Caki2 (cell line): ENCODE results near the gene DSTYK. TPM values are rescaled to one million over a fixed set of nuclear protein-coding genes. Genes with fewer than 3 reads are reported as not detected.
"Not testable (repeated sequence)": the region's sequence is repeated elsewhere in the genome, so short reads cannot be mapped to it uniquely, and the experiment has no call there.

Experiments
- DNase-seq: peaks from one replicate; pipeline ENCODE4 v3.0.0-alpha.2; 2015; ENCODE audit warnings: low read depth
- in situ Hi-C: cut with HindIII; loops from 2 replicates; pipeline ENCODE4 v1.10.0; 2016; ENCODE audit warnings: low sequenced_read_pairs, low pct_unique_long_range_greater_than_20kb, mixed read lengths
- total RNA-seq: library from RNA; depleted of rRNA; stranded (reverse); fragments of >200 nt; shearing (Covaris generic); gene quantifications from 2 replicates; pipeline ENCODE4 v1.2.3, GENCODE V29; 2014; ENCODE audit warnings: low replicate concordance

DSTYK gene
- total RNA-seq, 1 experiment from 2014 or later = 7.2 TPM

DNA sequence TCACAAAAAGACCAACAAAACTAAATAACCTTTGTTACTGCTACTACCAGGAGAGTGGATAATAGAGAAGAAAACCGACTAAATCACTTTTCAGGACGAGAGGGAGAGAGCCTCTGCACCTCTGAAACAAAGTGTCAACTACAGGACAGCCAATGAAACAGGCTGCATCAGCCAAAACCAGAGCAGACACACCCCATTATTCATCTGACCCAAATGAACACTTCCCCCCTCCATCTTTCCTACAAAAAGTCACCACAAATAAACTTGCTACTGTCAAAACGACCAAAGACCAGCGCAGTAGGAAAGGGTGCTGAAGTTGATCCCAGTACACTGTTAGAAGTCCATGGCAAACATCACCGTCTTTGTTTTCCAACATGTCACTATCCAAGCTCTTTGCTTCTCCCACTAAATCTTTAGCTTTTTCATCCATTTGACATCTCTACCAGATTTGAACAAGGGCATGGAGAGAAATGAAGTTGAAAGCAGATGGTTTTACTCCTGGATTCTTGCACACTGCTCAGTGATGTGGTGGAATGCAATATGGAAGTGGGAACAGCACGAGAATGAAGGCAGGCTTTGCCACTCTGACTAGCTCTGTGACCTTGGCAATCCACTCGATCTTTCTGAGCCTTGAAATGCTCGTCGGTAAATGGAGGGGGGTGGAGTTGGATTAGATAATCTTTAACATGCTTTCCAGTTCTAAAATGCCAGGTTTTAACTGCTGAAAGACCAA, 20.5 kb downstream of the DSTYK start:
- peak; percentile 46 for DNase-seq
- in situ Hi-C loops = no loop called here

DNA sequence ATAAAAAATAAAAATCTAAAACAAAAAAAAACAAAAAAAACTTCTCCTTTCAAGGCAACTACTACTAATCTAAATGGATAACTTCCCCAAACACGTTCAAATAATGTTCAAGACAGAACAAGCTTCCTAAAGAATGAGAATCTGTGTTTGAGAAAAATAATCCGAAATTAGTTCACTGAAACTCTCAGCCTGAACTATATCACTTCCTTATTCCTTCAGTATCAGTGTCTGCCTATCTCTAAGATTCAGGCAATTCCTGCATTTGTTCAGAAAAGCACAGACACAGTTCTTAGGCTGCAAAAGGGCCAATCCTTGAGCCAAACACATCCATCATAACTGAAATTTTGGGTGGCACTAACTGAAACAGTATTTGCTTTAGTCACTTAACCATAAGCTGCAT, 22.4 kb downstream of the DSTYK start:
- in situ Hi-C loops = no loop called here
- DNase-seq = no peak

DNA sequence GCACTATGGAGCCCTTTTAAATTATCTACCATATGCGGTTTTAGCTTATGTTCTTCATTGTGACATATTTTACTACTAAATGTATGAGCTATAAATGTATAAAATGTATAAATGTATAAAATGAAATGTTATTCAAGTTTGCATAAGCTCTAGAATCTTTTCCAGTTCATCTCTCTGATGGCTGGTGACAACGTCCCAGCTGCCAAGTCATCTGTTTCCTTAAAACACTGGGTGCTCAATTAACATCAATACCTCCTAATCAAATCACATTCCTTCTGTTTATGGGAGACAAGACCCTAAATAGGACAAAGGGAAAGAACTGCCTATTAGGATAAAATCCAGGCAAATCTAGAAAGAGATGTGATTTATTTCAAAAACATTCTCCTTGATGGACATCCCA, 22.9 kb downstream of the DSTYK start:
- DNase-seq = no peak
- in situ Hi-C loops = no loop called here

DNA sequence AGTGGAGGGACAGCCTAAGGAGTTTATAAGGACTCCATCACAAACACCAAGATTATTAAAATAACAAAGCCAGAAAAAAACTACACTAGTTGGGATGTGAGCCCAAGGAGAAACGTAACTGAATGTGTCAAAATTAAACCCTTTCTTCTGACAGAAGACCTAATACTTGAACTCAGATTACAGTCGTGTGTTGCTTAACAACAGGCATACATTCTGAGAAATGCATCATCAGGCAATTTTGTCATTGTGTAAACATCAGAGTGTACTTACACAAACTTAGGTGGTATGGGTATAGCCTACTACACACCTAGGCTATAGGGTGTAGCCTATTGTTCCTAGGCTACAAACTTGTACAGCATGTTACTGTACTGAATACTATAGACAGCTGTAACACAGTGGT, 23.4 kb downstream of the DSTYK start:
- no peak for DNase-seq
- in situ Hi-C loops = no loop called here

DNA sequence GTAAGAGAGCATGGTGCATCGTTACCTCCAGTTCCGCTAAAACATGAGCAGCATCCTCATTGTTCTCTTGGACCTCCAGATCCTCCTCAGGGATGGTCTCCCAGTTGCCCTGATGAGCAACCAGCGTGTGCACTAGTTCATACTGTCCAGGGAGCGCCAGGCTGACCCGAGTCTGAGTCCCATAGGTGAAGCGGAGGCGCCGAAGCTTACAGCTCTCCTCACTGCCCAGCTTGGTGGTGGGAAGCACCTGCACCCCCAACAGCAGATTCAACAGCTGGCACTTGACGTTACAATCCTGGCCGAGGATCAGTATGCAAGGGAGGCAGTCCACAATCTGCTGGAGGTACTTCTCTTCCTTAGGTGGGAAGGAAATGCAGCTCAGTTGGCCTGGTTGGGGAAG, 24.1 kb downstream of the DSTYK start:
- in situ Hi-C loops = no loop called here
- DNase-seq = no peak

DNA sequence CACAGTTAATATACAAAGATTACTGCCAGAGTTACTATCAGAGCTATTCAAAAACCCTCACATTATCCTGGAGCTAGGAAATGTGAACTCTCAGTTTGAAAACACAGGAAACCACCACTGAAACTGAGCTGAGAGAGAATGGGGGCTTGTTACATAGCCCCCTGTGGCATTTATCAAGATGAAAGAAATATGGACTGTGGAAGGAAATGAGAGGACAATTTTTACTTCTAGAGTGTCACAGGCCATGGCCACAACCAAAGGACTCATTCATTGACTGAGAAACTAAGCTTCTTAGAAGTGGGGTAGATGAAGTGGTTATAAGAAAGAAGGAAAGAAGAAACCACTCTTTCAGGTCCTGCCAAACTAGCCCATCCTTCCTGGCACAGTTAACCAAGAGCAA, 25.3 kb downstream of the DSTYK start:
- DNase-seq = no peak
- in situ Hi-C loops = no loop called here

DNA sequence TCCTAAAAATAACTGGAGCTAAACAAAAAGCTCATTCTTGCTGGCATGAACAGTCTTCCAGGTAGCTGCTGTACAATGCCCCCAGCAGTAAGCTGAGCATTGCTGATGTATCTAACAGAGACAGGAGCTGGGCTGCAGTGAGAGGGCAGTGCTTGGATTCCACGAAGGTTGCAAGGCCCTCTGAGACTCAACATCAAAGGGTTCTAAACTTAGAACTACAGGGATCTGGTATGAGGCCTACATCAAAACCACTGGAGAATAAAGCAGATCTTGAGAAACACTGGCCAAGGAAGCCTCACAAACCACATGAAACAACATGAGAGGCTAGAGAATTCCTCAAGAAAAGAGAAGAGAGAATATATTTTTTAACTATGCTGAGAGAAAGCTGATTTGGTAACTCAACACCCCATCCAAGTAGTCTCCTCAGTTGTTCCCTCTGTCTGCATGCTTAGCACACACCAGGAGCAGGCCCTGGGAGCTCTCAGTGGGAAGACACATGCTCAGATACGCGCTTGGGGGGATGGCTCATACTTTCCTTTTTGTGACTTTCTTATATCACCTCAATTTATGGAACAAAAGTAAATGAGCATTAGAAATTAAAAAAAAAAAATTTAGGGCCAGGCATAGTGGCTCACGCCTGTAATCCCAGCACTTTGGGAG, 27.7 kb downstream of the DSTYK start:
- no peak for DNase-seq
- in situ Hi-C loops = no loop called here

DNA sequence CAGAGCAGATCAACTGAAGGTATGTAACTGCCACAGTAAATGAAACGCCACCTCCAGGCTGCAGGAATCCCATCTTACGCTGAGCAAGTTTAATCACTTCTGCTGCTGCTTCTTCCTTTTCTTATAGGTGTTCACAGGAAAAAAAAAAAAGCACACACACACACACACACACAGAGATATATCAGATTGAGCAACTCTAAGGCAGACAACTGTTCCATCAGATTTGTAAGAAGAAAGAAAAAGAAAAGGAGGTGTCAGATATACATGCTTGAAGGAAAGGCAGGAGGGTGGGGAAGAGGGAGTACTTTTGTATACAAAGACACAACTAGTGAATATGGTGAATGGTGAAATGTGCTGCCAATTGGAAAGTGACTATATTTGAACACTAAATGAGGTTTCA, 28.6 kb downstream of the DSTYK start:
- no peak for DNase-seq
- in situ Hi-C loops = no loop called here

DNA sequence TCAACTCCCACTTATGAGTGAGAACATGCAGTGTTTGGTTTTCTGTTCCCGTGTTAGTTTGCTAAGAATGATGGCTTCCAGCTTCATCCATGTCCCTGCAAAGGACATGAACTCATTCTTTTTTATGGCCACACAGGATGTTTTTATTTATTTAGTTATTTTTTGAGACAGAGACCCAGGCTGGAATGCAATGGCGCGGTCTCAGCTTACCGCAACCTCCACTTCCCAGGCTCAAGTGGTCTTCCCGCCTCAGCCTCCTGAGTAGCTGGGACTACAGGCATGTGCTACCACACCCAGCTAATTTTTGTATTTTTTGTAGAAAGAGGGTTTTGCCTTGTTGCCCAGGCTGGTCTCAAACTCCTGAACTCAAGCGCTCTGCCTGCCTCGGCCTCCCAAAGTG, 31.2 kb downstream of the DSTYK start:
- DNase-seq, in situ Hi-C loops: not testable (repeated sequence)

DNA sequence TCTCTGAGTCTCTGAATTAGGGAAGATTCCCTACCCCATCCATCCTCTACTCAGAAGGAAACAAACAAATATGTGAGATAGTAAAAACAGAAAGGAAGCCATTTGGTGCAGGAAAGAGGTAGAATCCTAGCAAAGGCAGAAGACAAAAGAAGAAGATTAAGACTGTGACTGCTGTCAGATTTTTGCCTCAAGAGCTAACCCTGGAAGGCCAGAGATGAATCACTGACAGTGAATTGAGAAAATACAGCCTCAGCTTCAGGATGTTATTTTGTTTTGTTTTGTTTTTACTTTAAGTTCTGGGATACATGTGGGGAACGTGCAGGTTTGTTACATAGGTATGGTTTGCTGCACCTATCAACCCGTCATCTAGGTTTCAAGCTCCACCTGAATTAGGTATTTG, 31.7 kb downstream of the DSTYK start:
- DNase-seq = no peak
- in situ Hi-C loops = no loop called here

DNA sequence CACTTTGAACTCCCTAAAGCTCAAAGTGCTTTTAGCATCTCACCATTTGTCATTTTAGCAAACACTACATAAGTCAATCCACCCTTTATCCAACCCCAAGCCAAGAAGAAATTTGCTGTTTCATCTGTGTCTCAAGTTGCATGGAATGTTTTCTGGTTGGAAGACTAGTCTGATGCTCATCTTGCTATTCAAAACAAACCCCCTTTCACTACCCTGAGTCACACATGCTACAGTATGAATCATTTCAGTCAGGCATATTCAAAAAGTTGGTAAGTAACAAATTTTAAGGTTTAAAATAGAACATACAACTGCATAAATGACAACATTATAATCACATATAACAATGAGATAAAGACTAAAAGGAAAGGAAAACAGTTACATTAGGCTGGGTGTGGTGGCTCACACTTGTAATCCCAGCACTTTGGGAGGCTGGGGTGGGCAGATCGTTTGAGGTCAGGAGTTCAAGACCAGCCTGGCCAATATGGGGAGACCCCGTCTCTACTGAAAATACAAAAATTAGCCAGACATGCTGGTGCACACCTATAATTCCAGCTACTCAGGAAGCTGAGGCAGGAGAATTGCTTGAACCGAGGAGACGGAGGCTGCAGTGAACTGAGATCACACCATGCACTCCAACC, 38.7 kb downstream of the DSTYK start:
- in situ Hi-C loops = no loop called here
- DNase-seq = peak; percentile 91

DNA sequence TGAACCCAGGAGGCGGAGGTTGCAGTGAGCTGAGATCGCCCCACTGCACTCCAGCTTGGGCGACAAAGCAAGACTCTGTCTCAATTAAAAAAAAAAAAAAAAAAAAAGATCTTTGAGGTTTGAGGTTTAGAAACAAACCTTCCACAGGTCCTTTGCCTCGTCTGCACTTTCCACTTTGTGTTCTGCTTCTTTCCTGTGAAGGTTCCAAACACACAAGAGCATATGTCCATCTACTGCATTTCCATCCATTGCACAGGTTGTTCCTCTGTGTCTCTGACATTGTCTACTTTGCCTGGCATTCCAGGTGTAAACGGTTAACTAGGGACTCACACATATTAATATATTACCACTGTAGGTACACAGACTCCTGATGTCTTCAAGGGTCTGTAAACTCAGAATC, 40.1 kb downstream of the DSTYK start:
- in situ Hi-C loops = no loop called here
- no peak for DNase-seq

DNA sequence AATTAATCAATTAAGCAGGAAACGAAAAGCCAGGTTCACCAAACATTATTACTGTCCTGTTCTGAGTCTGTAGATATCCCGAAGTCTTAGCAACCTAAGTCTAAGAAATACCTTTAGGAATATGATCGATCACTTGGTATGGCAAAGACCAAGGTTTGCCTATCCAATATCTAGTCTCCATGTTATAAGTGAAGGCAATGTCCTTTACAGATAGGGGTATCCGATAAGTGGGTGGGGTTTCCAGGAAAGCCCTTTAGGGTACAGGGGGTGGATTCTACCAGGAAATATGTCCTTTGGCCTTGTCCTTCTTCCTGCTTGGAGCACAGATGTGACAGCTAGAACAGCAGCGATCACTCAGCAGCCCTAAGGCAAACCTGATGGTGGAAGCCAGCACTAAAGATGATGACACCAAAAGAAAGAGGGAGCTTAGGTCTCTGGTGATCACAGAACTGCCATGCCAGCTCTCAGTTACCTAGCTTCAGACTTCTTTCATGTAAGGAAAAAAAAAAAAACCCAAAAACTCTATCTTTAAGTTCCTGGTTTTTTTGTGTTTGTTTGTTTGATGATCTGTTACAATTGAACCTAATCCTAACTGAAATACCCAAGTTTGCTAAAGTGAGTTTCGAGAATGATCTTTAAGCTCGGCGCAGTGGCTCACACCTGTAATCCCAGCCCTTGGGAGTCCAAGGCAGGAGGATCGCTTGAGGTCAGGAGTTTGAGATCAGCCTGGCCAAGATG, 40.8 kb downstream of the DSTYK start:
- no peak for DNase-seq
- in situ Hi-C loops = no loop called here

DNA sequence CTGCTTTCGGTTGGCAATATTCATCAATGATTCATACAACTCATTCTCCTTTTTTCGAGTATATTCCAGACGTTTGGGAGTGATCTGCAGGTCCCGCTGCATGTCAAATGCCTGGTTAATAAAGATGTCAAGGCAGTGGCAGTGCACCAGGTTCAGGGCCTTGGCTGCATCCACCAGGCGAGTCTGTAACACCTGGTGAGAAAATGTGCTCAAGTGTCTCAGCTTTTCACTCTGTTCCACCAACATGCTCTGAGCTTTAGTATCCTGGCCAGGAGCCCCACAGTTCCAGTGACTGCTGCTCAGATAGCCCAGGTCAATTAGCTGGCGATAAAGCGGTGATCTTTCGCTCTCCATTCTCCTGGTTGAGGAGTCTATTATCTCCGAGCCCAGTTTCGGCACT, 42.3 kb downstream of the DSTYK start:
- DNase-seq = no peak
- in situ Hi-C loops = no loop called here

DNA sequence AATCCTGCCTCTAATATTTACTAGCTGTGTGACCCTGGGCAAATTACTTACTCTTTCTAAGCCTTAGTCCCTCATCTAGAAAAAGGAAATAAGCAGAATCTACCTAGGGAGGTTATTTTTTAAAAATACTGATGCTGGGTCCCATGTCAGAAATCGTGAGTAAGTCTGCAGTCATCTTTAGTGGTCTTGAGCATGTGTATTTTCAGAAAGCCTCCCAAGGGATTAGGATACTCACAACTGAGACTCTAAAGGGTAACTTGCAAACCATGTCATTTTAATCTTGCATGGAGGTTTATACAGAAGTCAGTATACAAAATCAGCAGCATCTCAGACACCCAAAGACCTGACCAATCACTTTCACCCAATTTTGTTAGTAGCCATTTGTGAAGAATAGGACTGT, 43.2 kb downstream of the DSTYK start:
- in situ Hi-C loops = no loop called here
- DNase-seq = no peak

DNA sequence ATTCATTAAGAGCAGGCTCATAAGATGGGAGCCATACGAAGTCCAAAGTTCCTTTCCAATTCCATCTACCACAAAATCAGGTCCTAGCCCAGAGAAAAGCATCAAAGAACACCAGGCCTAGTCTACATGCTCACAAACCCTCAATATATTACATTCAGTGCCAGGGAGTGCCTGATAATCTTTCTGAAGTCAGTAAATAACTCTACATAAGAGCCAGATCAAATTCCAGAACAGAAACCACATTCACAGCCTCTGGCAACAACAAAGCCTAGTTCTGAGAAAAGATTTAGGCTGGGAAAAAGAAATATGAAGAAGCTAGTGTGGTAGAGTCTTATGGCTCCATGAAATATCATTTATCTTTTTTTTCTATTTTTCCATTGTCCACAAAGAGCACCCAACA, 49.2 kb downstream of the DSTYK start:
- no peak for DNase-seq
- in situ Hi-C loops = no loop called here

DNA sequence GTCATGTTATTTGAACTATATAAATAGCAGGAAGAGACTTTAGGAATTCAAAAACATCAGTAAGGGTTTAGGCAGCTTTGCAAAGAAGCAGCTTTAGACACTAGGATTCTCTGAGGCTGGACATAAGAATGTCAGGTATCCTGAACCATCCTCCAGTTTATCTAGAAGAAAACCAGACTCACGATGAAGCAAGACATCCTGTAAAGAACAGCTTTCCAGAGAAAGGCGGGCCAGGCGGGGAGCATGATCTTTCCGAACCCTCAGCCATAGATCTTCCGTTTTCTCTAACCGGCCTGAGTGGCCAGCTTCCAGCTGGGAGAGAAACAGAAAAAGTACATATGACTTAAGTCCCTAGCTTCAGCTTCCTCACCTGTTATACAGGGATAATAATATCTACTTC, 50.4 kb downstream of the DSTYK start:
- in situ Hi-C loops = no loop called here
- DNase-seq = no peak

DNA sequence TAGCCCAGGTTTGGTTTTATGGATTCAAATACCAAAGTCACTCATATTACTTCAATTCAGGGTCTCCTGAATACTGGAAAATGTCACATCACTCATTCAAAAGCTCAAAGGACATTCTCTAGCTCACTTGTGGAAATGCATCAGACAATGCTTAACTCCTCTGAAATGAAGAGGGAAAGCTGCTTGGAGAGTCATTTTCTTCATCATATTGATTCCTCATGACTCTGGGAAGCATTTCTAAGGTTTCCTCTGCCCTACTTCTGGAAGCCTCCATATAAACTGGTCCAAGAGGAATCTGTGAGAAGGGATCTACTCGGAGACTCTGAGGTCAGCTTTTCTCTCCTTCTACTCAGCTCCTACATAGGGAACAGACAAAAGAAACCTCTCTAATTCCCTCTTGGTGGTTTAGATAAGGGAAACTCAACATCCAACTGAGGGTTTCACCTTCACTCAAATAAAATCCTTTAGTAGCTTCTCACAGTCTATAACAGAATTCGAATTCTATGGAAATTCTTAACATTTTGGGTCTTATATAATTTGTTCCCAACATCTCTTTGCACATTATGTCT, 53.4 kb downstream of the DSTYK start:
- in situ Hi-C loops = no loop called here
- no peak for DNase-seq
